ENCODE data around the gene MKX. TPM values are rescaled to one million over a fixed set of nuclear protein-coding genes. Genes with fewer than 3 reads are reported as not detected.
A peak's percentile ranks its signal among the peaks of the same experiment; 100 is the strongest.

The MKX gene
- total and polyA plus RNA-seq, 12 donors, result 0.09 to 0.53 (median 0.24) TPM; not detected in 2

- no peaks in the 10 kb centered on the region for H3K9me3 ChIP-seq
- DNase-seq, result no peak
- H3K27me3 ChIP-seq, result peaks cover 41 to 100% (median 89%) of the 10 kb centered on the region in 7 donors
- no peak overlapping the region for H3K27ac ChIP-seq
- TF ChIP-seq CTCF (IDR thresholded peaks at IDR 0.05), result no peak
- ATAC-seq, result peak in 3 of 8 donors; percentile 2 to 27 (median 5)
- no peaks in the 10 kb centered on the region for H3K36me3 ChIP-seq
- 1% methylated on average over 64 to 70 of the region's 70 CpGs for WGBS, 2 donors
- peaks cover 8 to 57% (median 47%) of the 10 kb centered on the region in 9 donors for H3K4me1 ChIP-seq
- intact Hi-C loops (cut with DNase I), result loop anchor here in 9 of 10 donors (2.0 to 10.0 kb wide), 8 partner anchors 431 to 651 kb away; no protein-coding TSS in a partner anchor
- H3K4me3 ChIP-seq, result peak overlapping the region; percentile 46 to 71 (median 63)
Measured at GRCh38 chr10:27743877-27744801, 1.5 kb downstream of the MKX start.

- no peak for TF ChIP-seq CTCF (IDR thresholded peaks at IDR 0.05)
- 1% methylated on average over 70 to 75 of the region's 75 CpGs for WGBS, 2 donors
- Histone ChIP-seq H3K9me3 (no peaks in the 10 kb centered on the region), H3K36me3 (no peaks in the 10 kb centered on the region), H3K27ac (peak overlapping the region in 3 of 10 donors; percentile 59 to 63 (median 61)), H3K4me3 (peak overlapping the region; percentile 46 to 71 (median 63)), H3K4me1 (peaks cover 8 to 57% (median 47%) of the 10 kb centered on the region in 9 donors), H3K27me3 (peaks cover 41 to 97% (median 84%) of the 10 kb centered on the region in 7 donors)
- ATAC-seq, result peak in 7 of 8 donors; percentile 8 to 38 (median 35)
- intact Hi-C loops (cut with DNase I), result loop anchor here in 9 of 10 donors (2.0 to 10.0 kb wide), 8 partner anchors 432 to 652 kb away; no protein-coding TSS in a partner anchor
- no peak for DNase-seq
Measured at GRCh38 chr10:27743012-27743876, 2.4 kb downstream of the MKX start.

- Histone ChIP-seq H3K27ac (peak overlapping the region in 5 of 10 donors; percentile 50 to 63 (median 59)), H3K27me3 (peaks cover 41 to 91% (median 76%) of the 10 kb centered on the region in 7 donors), H3K9me3 (no peaks in the 10 kb centered on the region), H3K4me3 (peak overlapping the region; percentile 46 to 71 (median 63)), H3K4me1 (peaks cover 8 to 57% (median 47%) of the 10 kb centered on the region in 9 donors), H3K36me3 (no peaks in the 10 kb centered on the region)
- ATAC-seq, result peak; percentile 86 to 95 (median 90)
- peak; percentile 61 to 75 for DNase-seq
- 1% methylated on average over 72 to 75 of the region's 75 CpGs for WGBS, 2 donors
- intact Hi-C loops (cut with DNase I), result loop anchor here in 9 of 10 donors (2.0 to 10.0 kb wide), 8 partner anchors 432 to 652 kb away; no protein-coding TSS in a partner anchor
- TF ChIP-seq CTCF (IDR thresholded peaks at IDR 0.05), result peak; percentile 46 to 84 (median 78)
Measured at GRCh38 chr10:27742195-27743011, 3.2 kb downstream of the MKX start.
